Measurements from ENCODE around the gene TBC1D7. TPM values are rescaled to one million over a fixed set of nuclear protein-coding genes. Genes with fewer than 3 reads are reported as not detected.

The TBC1D7 gene
- total RNA-seq, 1 donor from 2014 or later = 34.0 TPM

DNA sequence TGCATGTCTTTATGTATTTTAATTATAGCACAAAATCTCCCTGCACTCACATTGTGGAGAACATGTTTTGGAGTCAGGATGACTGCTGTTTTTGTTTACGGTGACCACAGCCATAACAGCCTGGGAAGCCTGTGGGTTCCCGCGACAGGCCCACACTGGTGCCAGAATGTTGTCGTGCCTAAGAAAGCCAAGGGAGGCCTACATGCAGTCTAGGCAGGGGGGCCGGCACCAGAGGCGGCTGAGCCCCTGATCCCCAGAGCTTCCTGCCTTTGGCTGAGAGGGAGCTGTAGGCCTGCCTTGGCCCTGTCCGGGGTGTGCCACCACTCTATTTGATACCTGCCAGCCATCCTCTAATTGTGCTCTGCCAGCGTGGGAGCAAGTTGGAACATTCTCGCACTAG lies 46.7 kb downstream of the TBC1D7 start:
- ATAC-seq (no peak), DNase-seq (no peak)
- intact Hi-C loops (cut with micrococcal nuclease) = no loop called here

DNA sequence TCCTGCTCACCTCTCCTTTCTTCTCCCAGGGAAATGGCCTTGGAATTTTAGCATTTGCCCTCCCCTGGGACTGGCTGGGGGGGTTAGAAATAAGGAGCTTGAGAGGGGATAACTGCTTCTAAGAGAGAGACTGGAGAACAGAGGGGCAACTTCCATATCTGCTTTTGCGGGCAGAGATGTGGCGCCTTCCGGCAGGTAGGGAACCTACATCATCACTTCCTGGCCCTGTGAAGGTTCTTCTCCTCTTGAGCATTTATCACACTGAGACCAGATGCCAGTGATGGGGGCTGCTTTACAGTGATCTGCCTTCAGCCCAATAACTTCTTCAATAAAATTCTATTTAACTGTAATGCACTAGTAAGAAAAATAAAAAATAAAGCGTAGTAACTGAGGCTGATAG lies 48.1 kb downstream of the TBC1D7 start:
- DNase-seq (no peak), ATAC-seq (no peak)
- intact Hi-C loops (cut with micrococcal nuclease) = no loop called here

- DNase-seq (no peak), ATAC-seq (no peak)
- intact Hi-C loops (cut with micrococcal nuclease) = no loop called here
Measured at GRCh38 chr6:13278991-13279390, 49.3 kb downstream of the TBC1D7 start.

- DNase-seq (peak; percentile 48), ATAC-seq (peak; percentile 60)
- intact Hi-C loops (cut with micrococcal nuclease) = no loop called here
Measured at GRCh38 chr6:13278164-13278563, 50.2 kb downstream of the TBC1D7 start.

- intact Hi-C loops (cut with micrococcal nuclease) = no loop called here
- no peak for DNase-seq
- ATAC-seq = no peak
Measured at GRCh38 chr6:13277231-13277630, 51.1 kb downstream of the TBC1D7 start.

- ATAC-seq (no peak), DNase-seq (no peak)
- intact Hi-C loops (cut with micrococcal nuclease) = no loop called here
Measured at GRCh38 chr6:13275435-13275989, 52.8 kb downstream of the TBC1D7 start.

DNA sequence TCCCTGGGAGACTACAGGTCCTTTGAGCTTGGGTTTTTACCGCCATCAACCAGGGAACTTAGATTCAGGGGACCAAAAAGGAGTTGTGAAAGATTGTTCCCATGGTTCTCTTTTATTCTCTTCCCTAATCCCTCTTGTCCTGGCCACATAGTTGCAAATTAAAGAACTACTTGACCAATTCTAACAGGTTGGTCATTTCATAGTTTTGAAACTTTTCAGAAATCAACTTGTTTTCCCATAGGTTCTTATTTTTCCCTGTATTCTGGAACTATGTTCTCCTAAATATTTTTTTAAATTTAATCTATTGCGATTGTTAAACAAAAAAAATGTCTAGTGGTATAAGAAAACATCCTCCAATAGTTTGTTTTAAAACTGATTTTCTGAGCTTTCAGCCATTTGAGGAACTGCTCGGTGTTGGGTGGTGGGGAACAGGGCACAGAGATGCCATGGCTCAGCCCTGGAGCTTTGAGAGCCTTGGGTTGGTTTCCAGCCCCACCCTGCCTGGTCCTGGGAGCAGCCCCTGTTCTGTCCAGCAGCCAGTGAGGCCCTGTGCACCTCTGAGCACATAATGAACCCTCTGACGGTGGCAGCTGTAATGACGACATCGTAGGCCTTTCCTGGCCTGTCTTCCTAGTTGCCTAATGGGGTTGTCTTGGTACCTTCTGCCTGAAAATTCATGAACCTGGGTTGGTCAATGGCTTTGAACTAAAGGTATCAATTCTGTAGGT lies 53.5 kb downstream of the TBC1D7 start:
- ATAC-seq (no peak), DNase-seq (no peak)
- intact Hi-C loops (cut with micrococcal nuclease) = no loop called here

GRCh38 chr6:13273931-13274706 lies 54.2 kb downstream of the TBC1D7 start:
- ATAC-seq (no peak), DNase-seq (no peak)
- intact Hi-C loops (cut with micrococcal nuclease) = no loop called here

DNA sequence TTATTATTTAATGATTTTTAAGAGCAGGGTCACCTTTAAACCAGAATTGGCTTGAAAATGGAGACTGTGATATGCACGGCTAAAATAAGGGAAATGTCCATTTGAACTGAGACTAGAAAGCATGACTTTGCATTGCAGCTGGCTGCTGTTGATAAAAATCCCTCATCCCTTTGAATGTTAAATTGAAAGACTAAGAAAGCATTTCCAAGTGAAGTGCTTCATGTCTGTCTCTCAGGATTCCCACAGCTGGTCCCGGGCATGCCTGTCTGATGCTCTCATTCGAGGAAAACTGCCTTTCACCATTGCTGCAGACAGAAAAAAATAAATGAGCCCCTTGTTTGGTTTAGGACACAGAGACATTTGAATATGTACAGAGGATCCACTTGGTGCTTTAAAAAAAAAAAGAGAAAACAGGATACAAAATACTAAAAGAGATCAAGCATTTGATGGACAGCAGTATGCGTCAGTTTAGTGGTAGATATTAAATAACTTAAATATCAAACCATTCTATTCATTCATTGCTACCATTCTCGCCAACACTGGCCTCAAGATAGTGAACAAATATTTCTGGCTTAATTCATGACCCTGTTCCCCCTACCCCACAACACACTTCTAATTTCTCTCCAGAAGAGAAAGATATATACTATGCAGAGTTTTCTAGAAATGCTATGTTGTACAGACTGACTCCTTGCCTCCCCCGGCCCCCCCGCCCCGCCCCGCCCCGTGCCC lies 55.0 kb downstream of the TBC1D7 start:
- DNase-seq (no peak), ATAC-seq (no peak)
- intact Hi-C loops (cut with micrococcal nuclease) = no loop called here

DNA sequence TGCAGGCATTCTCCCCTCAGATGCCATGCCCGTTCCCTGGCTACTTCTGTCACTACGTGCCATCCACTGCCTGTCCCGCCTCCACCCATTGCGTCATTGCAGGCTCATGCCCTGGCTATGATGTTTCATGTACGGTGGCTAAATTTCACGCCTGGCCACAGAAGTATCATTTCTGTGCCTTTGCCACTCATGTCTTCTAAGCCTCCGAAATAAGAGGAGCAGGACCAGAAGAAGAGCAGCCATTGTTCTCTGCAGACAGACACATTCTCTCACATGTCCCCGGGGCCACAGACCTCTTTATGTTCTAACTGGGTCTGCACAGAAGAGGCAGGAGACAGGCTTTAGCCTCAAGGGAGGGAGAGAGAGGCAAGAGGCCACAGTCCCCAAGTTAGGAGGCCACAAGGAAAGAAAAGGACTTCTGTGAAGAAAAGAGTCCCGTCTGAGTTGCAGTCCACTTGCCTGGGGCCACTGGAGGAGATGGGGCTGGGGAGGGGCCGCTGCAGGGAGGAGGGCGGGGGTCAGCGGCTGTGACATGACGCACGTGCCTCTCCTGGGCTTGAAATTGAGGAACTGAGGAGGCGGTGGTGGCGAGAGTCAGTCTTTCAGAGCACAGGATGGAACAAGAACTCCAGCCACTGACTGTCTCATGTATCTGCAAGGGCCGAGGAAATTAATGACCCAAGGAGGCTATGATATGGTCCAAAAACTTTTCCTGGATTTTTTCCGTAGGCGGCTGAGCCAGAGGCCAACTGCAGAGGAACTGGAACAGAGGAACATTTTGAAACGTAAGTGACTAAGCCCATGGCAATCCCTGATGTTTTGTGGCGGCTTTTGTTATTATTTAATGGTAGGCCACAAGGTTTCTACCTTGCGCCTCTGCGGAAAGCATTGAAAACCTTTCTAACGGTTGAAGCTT lies 55.9 kb downstream of the TBC1D7 start:
- ATAC-seq = peak; percentile 34
- peak; percentile 58 for DNase-seq
- intact Hi-C loops (cut with micrococcal nuclease) = no loop called here

DNA sequence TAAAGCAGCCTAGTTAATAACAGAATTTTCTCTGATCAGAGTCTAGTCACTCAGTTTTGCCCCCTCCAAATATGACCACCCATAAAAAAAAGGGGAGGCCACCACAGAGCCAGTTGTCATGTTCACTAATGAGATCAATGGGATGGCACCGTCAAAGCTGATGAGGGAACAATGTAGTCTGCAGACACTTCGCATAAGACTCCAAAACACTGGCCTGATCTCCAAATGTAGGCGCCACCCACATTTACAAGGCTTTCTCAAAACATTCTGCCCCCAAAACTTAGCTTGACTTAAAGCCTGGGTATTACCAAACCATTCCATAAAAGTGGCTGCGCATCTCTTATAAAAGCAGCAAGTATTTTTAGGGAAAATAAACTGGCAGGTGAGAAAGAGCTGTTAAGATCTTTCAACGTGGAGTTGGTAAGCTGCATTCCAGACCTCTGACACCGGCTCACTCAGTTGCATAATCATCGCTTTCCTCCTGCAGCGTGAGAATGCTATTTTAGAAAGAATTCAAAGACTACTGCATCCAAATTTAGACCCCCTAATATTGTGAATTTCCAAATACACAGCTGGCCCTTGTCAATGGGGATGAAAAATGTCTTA lies 59.3 kb downstream of the TBC1D7 start:
- DNase-seq (no peak), ATAC-seq (peak; percentile 58)
- intact Hi-C loops (cut with micrococcal nuclease) = no loop called here

GRCh38 chr6:13267142-13267651 lies 61.1 kb downstream of the TBC1D7 start:
- ATAC-seq (no peak), DNase-seq (no peak)
- intact Hi-C loops (cut with micrococcal nuclease) = no loop called here

GRCh38 chr6:13263669-13264068 lies 64.7 kb downstream of the TBC1D7 start:
- DNase-seq (no peak), ATAC-seq (no peak)
- intact Hi-C loops (cut with micrococcal nuclease) = no loop called here

DNA sequence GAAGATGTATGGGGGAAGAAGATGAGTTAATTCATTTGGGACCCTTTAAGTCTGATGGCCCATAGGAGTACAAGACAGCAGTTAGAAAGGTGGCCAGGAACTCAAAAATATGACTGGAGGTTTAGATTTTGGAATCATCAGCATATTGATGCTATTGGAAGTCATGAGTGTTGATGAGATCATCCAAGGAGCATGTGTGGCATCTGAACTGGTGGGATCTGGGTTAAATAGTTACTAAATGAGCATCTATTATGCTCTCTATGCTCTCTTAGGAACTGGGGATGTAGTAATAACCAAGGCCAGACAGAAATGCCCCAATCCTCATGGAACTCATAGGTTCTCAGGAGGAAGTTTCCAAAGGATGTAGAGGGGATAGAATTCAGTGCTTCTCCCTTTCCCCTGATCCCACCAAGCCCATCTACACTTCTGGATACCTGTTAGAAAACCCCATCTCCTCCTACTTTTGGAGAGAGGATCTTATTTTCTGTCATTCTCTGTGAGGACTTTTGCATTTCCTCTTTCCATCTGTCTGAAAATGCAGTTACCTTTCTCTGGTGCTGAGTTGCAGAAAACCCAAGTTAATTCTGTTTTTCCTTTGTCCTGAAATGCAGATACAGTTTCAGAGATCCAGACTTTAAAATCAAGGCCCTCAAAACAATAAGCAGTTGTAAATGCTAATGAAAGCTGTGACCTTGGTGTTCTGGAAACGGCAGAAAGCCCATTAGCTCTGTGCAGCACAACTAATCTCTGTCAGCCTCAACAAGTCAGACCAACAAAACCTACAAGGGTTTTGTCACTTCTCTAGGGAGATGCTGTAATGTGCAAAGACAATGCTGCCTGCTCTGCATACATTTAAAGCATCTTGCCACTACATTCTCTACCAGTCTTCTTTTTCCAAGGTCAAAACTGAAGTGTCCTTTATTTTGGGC lies 65.8 kb downstream of the TBC1D7 start:
- ATAC-seq (no peak), DNase-seq (no peak)
- intact Hi-C loops (cut with micrococcal nuclease) = no loop called here

GRCh38 chr6:13261464-13261994 lies 66.8 kb downstream of the TBC1D7 start:
- ATAC-seq (peak; percentile 46), DNase-seq (no peak)
- intact Hi-C loops (cut with micrococcal nuclease) = no loop called here

DNA sequence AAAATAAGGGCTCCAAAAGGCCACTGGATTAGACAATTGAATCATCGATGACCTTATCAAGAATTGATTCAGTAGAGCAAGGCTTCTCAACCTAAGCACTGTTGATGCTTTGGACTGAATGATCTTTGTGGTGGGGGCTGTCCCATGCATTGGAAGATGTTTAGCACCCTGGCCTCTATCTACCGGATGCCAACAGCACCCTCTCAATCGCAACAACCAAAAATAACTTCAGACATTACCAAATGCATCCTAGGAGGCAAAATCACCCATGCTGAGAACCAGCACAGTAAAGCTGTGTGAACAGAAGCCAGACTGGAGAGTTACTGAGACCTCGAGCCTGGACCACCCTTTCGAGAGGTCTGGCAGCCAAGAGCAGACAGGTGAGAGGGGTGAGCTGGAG lies 67.5 kb downstream of the TBC1D7 start:
- ATAC-seq = no peak

GRCh38 chr6:13260101-13260598 lies 68.2 kb downstream of the TBC1D7 start:
- intact Hi-C loops (cut with micrococcal nuclease) = no loop called here
- ATAC-seq (no peak), DNase-seq (no peak)

More for the DNA sequence above, 67.5 kb downstream of the TBC1D7 start:
- no peak for DNase-seq
- intact Hi-C loops (cut with micrococcal nuclease) = no loop called here
